Stimulated activated CD8-positive, alpha-beta memory T cell treated with anti-CD3 and anti-CD28 coated beads, Interleukin-7, amount 100 ng/mL, for 48 hours (primary cell): ENCODE measurements around the gene GPR87.
A peak's percentile ranks its signal among the peaks of the same experiment; 100 is the strongest.

Source experiments
- DNase-seq, 2 donors: peaks; one replicate each; pipeline ENCODE4 v3.0.0-alpha.2; 2020; ENCODE audit warnings: low read depth in 1 of 2; ENCODE audit errors: extremely low read depth in 1 of 2

Gene GPR87

GRCh38 chr3:151316267-151316991 lies at the start of gene GPR87:
Gene GPR87, minus strand, starts transcription at chr3:151316820. Its CDS starts 16,720 bp downstream, at chr3:151300100.
- peak in 1 of 2 donors; percentile 34 for DNase-seq

- no peak for DNase-seq
Measured at GRCh38 chr3:151362751-151363174, 46.1 kb upstream of the GPR87 start.

- no peak for DNase-seq
Measured at GRCh38 chr3:151357463-151357850, 40.8 kb upstream of the GPR87 start.

- DNase-seq = no peak
Measured at GRCh38 chr3:151356794-151357462, 40.3 kb upstream of the GPR87 start.

GRCh38 chr3:151351648-151352047 lies 35.0 kb upstream of the GPR87 start:
- no peak for DNase-seq

- DNase-seq = no peak
Measured at GRCh38 chr3:151351219-151351618, 34.6 kb upstream of the GPR87 start.

- DNase-seq = no peak
Measured at GRCh38 chr3:151350656-151351055, 34.0 kb upstream of the GPR87 start.

GRCh38 chr3:151347432-151347831 lies 30.8 kb upstream of the GPR87 start:
- DNase-seq = no peak

- no peak for DNase-seq
Measured at GRCh38 chr3:151346292-151346691, 29.7 kb upstream of the GPR87 start.

- no peak for DNase-seq
Measured at GRCh38 chr3:151345859-151346258, 29.2 kb upstream of the GPR87 start.

GRCh38 chr3:151331696-151332095 lies 15.1 kb upstream of the GPR87 start:
- DNase-seq = no peak

- DNase-seq = no peak
Measured at GRCh38 chr3:151330899-151331298, 14.3 kb upstream of the GPR87 start.

GRCh38 chr3:151330379-151330778 lies 13.8 kb upstream of the GPR87 start:
- no peak for DNase-seq

GRCh38 chr3:151329363-151329762 lies 12.7 kb upstream of the GPR87 start, which contains the start of gene P2RY13:
Gene P2RY13, minus strand, starts transcription at chr3:151329549. Its CDS starts 21 bp downstream, at chr3:151329528.
- no peak for DNase-seq

GRCh38 chr3:151328298-151328995 lies 11.8 kb upstream of the GPR87 start:
- DNase-seq = peak in 1 of 2 donors; percentile 23

GRCh38 chr3:151327571-151328198 lies 11.1 kb upstream of the GPR87 start:
- DNase-seq = no peak

GRCh38 chr3:151322511-151322910 lies 5.9 kb upstream of the GPR87 start:
- DNase-seq = no peak

- no peak for DNase-seq
Measured at GRCh38 chr3:151321526-151321925, 4.9 kb upstream of the GPR87 start.

GRCh38 chr3:151320131-151320530 lies 3.5 kb upstream of the GPR87 start:
- no peak for DNase-seq

GRCh38 chr3:151319628-151320027 lies 3.0 kb upstream of the GPR87 start:
- no peak for DNase-seq

- no peak for DNase-seq
Measured at GRCh38 chr3:151318991-151319390, 2.4 kb upstream of the GPR87 start.
